Measurements from ENCODE around the gene ADM.

The ADM gene

DNA sequence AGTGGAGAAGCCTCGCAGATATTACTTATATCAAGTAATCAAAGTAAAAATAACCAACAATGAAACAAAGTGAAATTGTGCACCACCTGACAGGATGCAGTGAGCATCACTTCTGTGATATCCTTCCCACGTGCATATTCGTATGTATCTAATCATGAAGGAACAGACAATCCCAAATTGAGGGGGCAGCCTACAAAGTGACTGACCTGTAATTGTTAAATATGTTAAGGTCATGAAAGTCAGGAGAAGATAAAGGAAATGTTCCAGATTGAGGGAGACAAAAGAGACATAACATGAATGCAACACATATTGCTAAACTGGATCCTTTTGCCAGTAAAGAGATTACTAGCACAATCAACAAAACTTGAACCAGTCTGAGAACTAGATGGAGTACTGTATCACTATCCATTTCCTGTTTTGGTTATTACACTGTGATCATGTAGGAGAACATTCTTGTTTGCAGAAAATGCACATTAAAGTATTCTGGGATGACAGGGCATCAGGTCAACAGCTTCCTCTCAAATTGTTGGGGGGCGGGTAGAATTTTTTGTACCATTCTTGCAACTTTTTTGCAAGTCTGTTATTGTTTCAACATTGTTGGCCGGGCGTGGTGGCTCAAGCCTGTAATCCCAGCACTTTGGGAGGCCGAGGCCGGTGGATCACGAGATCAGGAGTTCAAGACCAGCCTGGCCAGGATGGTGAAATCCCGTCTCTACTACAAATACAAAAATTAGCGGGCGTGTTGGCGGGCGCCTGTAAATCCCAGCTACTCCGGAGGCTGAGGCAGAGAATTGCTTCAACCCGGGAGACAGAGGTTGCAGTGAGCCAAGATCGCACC lies 12.9 kb upstream of the ADM start:
- no peak for FAIRE-seq

DNA sequence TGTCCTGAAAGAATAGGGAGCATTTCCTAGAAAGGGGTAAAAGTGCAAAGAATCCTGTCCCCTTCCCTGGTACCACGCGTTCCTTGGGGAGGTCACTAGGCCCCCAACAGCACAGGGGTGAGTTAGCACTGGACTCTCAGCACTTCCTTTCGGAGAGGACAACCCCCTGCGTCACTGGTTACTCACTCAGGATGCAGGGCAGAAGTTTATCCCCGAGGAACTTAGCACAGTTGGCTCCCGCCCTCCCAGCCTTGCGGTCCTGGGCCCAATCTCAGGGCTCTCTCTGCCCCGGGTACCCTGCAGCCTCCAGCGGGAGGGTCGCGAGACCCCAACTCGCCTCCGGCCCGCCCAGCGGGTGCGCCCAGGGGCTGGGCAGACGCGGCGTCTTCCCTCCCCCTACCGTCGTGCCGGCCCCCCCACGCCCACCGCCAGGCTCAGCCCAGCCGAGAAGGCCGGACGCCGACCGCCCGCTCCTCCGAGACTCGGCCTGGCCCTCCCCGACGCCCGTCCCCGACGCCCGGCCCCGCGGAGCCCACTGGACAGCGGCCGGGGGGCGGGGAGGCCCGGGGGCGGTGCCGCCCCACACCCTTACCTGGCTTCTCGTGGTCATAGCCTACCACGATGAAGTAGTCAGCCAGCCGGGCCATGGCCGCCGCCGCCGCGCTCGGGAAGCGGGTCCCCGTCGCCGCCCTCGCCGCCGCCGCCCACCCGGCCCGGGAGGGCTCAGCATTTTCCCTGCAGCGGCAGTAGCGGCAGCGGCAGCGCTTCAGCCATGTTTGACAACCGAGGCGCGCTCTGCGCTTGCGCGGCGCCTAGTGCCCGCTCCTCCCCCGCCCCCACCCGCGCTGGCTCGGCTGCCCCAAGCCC lies 11.2 kb upstream of the ADM start, which contains the start of gene SBF2:
TSS of gene SBF2 (minus strand) at position 797 of the 867 bp plus-strand sequence. CDS start at position 647, 150 bp downstream.
- FAIRE-seq: no peak

DNA sequence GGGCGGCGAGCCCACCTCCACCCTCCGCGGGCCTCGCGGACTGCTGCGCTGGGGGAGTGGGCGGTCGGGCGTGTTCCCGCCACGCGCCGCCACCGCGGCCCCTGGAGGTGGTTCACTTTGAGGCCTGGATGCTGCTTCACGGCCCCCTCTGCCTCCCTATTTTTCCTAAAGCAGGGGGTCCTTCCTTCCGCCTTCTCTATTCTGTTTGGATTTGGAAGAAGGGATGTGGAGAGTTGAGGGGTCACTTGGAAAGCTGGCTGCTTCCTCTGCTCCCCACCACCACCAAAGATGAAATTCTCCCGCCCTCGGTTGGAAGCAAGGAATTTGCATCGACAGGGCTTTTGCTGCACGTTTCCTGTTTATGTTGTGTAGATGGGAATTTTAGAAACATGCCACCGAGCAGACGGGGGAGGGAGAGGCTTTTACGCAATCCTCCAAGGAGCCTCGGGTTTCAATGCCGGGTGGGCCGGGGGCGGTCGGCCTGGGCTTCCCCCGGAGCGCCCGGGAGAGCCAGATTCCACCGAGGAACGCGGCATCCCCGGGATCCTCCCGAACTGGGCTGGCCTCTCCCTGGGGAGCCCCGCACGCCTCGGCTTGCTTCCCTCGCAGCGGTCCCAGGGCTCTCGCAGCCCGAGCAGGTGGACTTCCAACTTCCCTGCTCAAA lies 10.5 kb upstream of the ADM start:
- FAIRE-seq: no peak

DNA sequence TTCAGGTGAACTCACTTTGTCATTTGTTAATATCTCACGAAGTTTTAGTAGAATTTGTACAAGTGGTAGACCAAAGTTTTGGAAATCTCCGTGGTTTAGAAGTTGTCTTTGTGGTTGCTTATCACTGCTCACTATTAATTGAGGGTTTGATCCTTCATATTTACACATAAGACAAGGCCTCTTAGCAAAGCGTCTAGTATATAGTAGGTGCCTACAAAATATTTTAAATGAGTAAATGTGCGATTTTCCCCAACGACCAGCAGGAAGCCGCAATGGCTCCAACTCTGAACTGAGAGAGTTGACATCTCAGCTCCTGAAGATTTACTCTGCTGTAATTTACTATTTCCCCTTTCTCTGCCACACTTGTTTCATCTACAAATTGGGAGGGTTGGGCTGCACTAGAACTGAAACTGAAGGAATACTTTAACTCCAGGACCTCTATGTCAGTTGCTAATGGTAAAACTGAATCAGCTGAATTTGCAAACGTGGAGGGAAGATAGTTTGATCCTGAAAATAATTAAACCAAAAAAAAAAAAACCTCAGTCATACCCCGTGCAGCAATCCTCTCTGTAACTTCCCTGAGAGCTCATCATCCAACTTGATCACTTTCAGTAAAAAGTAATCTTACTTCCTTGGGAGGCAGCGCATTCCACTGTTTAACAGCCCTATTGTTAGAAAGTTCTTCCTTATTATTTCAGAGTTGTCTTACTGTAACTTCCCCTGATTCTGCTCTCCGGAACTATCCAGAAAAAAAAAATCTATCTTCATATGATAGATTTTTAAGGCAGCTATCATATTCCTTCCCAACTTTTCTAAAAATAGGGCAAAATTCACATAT lies 9.6 kb upstream of the ADM start:
- no peak for FAIRE-seq

DNA sequence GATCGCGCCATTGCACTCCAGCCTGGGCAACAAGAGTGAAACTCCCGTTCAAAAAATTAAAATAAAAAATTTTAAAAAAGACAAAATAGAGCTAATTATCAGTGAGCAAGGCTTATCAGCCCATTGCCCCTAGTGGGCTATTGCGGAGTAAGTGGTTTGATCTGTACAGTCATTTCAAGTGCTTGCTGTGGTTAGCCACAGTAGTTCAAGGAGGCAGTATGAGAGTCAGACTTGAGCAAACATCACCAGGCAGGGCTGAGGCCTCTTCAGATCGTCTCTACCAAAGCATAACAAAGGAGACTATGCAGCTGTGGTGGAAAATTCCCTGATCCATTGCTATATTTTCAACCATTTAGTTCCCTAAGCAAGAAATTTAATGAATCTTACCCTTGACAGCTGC lies 6.5 kb upstream of the ADM start:
- no peak for FAIRE-seq

GRCh38 chr11:10301656-10302358 lies 3.1 kb upstream of the ADM start:
- FAIRE-seq: no peak

- FAIRE-seq: no peak
Observed at GRCh38 chr11:10302359-10302743, 2.5 kb upstream of the ADM start.

- no peak for FAIRE-seq
Observed at GRCh38 chr11:10302744-10303557, 1.9 kb upstream of the ADM start.

- FAIRE-seq: no peak
Observed at GRCh38 chr11:10303558-10304363, 1.1 kb upstream of the ADM start.

- no peak for FAIRE-seq
Observed at GRCh38 chr11:10305262-10305963, 540 bp downstream of the ADM start.

- FAIRE-seq: no peak
Observed at GRCh38 chr11:10305964-10306918, 1.4 kb downstream of the ADM start.

- no peak for FAIRE-seq
Observed at GRCh38 chr11:10307022-10307399, 2.1 kb downstream of the ADM start.

DNA sequence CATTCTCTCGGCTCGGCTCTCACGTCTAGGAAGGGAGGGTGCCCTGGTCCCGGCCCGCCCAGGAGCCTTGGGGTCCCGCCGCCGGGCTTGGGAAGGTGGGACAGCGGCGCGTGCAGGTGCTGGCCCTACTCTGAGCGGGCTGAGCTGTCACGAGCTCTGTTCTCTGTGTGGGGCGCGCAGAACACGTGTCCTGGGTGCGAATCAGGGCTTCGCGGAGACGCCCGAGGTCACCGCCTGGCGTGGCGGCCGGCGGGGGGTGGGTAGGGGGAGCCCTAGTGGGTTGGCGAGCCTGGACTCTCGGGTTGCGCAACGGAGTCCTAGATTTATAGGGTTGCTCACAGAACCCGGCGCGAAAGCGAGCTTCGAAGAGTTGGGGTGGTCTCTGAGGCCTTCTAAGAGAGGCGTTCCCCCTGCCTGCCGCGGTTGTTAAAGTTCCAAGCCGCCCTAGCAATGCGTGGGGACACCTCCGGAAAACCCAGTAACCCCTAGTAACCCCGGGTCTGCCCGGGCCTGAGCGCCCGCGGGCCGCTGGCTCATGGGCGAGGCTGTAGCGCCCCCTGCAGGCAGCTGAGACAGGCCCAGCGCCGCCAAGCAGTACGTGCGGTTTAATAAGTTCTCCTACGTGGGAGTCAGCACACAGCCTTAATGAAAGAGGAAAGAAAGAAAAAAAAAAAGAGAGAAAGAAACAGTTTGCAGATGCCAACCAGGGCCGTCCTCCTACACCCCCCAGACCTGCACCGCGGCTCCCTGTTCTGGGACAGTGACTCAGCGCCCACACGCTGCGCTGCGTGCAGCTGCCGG lies 2.7 kb downstream of the ADM start:
- FAIRE-seq: peak; percentile 3

GRCh38 chr11:10308201-10308954 lies 3.5 kb downstream of the ADM start:
- FAIRE-seq: no peak

- no peak for FAIRE-seq
Observed at GRCh38 chr11:10309163-10310093, 4.6 kb downstream of the ADM start.

Data from TTC549 (cell line).